Natural killer cell (primary cell): ENCODE measurements around the gene DCD. TPM values are rescaled to one million over a fixed set of nuclear protein-coding genes. Genes with fewer than 3 reads are reported as not detected.

Experiments
- ATAC-seq, 3 donors: fragments of 150-1000 bp in 2 of 3; fragments of 200-7000 bp in 1 of 3; cut with Tn5 transposase; 1 replicate in 1 of 3; 2 replicates in 2 of 3; pipeline ENCODE4 v1.10.0; 2021; ENCODE audit warnings: mild to moderate bottlenecking in 2 of 3, moderate library complexity in 2 of 3
- DNase-seq, 2 donors: peaks; one replicate each; pipeline versions ENCODE4 v3.0.0 to v3.0.0-alpha.2; 2013 to 2021; ENCODE audit warnings: mixed read lengths in 1 of 2
- H3K27ac ChIP-seq: one replicate; pipeline ENCODE4 v1.5.1; 2013; ENCODE audit warnings: mild to moderate bottlenecking, low read length
- H3K27me3 ChIP-seq: one replicate; pipeline ENCODE4 v1.6.1; 2013; ENCODE audit warnings: low read length; ENCODE audit not compliant: control insufficient read depth, insufficient read depth
- H3K36me3 ChIP-seq: one replicate; pipeline ENCODE4 v1.6.1; 2013; ENCODE audit warnings: low read length; ENCODE audit not compliant: control insufficient read depth, insufficient read depth
- H3K4me1 ChIP-seq: one replicate; pipeline ENCODE4 v1.6.1; 2013; ENCODE audit warnings: low read length; ENCODE audit not compliant: control insufficient read depth, insufficient read depth
- H3K4me3 ChIP-seq: one replicate; pipeline ENCODE4 v1.5.1; 2013; ENCODE audit warnings: low read length
- H3K9me3 ChIP-seq: one replicate; pipeline ENCODE4 v1.6.1; 2013; ENCODE audit warnings: low read length; ENCODE audit not compliant: control insufficient read depth, insufficient read depth
- H3K27ac Mint-ChIP-seq, 2 donors: one replicate each; pipeline ENCODE4 v1.8.0; 2022; ENCODE audit warnings: mild to moderate bottlenecking in 2 of 2, mixed read lengths in 2 of 2, moderate library complexity in 1 of 2
- H3K27me3 Mint-ChIP-seq, 2 donors: one replicate each; pipeline ENCODE4 v1.8.0; 2022; ENCODE audit warnings: low read depth in 2 of 2, mixed read lengths in 2 of 2
- H3K36me3 Mint-ChIP-seq: one replicate; pipeline ENCODE4 v1.8.0; 2022; ENCODE audit warnings: mixed read lengths
- H3K4me1 Mint-ChIP-seq, 2 donors: one replicate each; pipeline ENCODE4 v1.8.0; 2022; ENCODE audit warnings: mixed read lengths in 2 of 2
- H3K4me3 Mint-ChIP-seq: one replicate; pipeline ENCODE4 v1.8.0; 2022; ENCODE audit warnings: mild to moderate bottlenecking, moderate library complexity, mixed read lengths
- H3K9me3 Mint-ChIP-seq, 2 donors: one replicate each; pipeline ENCODE4 v1.8.0; 2022; ENCODE audit warnings: mixed read lengths in 2 of 2
- CTCF ChIP-seq: fragments of 200-600 bp; IDR thresholded peaks from one replicate; pipeline ENCODE4 v1.8.0; 2022; ENCODE audit warnings: antibody characterized with exemption
- WGBS: methylation state at CpG from one replicate; pipeline ENCODE4 v1.1.7; 2013; ENCODE audit warnings: missing lambda C conversion rate; ENCODE audit not compliant: insufficient coverage; 5-methylcytosine and 5-hydroxymethylcytosine counted together
- intact Hi-C: fragments of 100-400 bp; cut with micrococcal nuclease; formaldehyde crosslinking; loops from one replicate; pipeline ENCODE4 v1.14.2; 2022
- total RNA-seq, 4 donors: library from RNA; stranded (reverse); fragments of 120-200 nt in 1 of 4; gene quantifications; one replicate each; pipeline versions ENCODE4 v1.2.3 to v1.2.4, GENCODE V29; 2013 to 2022

DCD gene
- total RNA-seq, 3 donors from 2014 or later (not counting 1 experiment from before 2014, with no cell fraction given), result not detected

- peaks cover 10 to 17% of the 10 kb centered on the region in 2 donors for H3K27me3 Mint-ChIP-seq
- H3K9me3 Mint-ChIP-seq, result no peaks in the 10 kb centered on the region
- H3K36me3 Mint-ChIP-seq, result no peaks in the 10 kb centered on the region
- intact Hi-C loops, result no loop called here
- H3K27ac Mint-ChIP-seq, result no peak overlapping the region
- H3K27ac ChIP-seq, result no peak overlapping the region
- WGBS, result 65% methylated on average over 2 of the region's 4 CpGs
- TF ChIP-seq CTCF, result no peak
- H3K36me3 ChIP-seq, result no peaks in the 10 kb centered on the region
- no peaks in the 10 kb centered on the region for H3K4me1 Mint-ChIP-seq
- ATAC-seq (no peak), DNase-seq (no peak)
- no peaks in the 10 kb centered on the region for H3K4me1 ChIP-seq
- no peak overlapping the region for H3K4me3 Mint-ChIP-seq
- no peaks in the 10 kb centered on the region for H3K9me3 ChIP-seq
- no peak overlapping the region for H3K4me3 ChIP-seq
- H3K27me3 ChIP-seq, result no peaks in the 10 kb centered on the region
These were observed 41.6 kb downstream of the DCD start for GRCh38 chr12:54606556-54606955.

- Mint-ChIP-seq H3K27ac (no peak overlapping the region), H3K27me3 (peaks cover 10 to 17% of the 10 kb centered on the region in 2 donors), H3K9me3 (no peaks in the 10 kb centered on the region), H3K36me3 (no peaks in the 10 kb centered on the region), H3K4me3 (no peak overlapping the region), H3K4me1 (no peaks in the 10 kb centered on the region)
- intact Hi-C loops, result no loop called here
- Histone ChIP-seq H3K4me3 (no peak overlapping the region), H3K36me3 (no peaks in the 10 kb centered on the region), H3K4me1 (no peaks in the 10 kb centered on the region), H3K27ac (no peak overlapping the region), H3K9me3 (no peaks in the 10 kb centered on the region), H3K27me3 (no peaks in the 10 kb centered on the region)
- TF ChIP-seq CTCF, result no peak
- WGBS, result 90% methylated on average over 4 of the region's 6 CpGs
- ATAC-seq (no peak), DNase-seq (no peak)
These were observed 42.8 kb downstream of the DCD start for GRCh38 chr12:54605138-54605970.

GRCh38 chr12:54604436-54604835 lies 43.7 kb downstream of the DCD start:
- Histone ChIP-seq H3K9me3 (no peaks in the 10 kb centered on the region), H3K4me3 (no peak overlapping the region), H3K4me1 (no peaks in the 10 kb centered on the region), H3K27ac (no peak overlapping the region), H3K27me3 (no peaks in the 10 kb centered on the region), H3K36me3 (no peaks in the 10 kb centered on the region)
- H3K9me3 Mint-ChIP-seq, result no peaks in the 10 kb centered on the region
- no peak overlapping the region for H3K4me3 Mint-ChIP-seq
- H3K4me1 Mint-ChIP-seq, result no peaks in the 10 kb centered on the region
- intact Hi-C loops, result no loop called here
- ATAC-seq (no peak), DNase-seq (no peak)
- TF ChIP-seq CTCF, result no peak
- 82% methylated on average over 1 of the region's 4 CpGs for WGBS
- peaks cover 11 to 13% of the 10 kb centered on the region in 2 donors for H3K27me3 Mint-ChIP-seq
- no peak overlapping the region for H3K27ac Mint-ChIP-seq
- H3K36me3 Mint-ChIP-seq, result no peaks in the 10 kb centered on the region

GRCh38 chr12:54603872-54604271 lies 44.3 kb downstream of the DCD start:
- no peak for ATAC-seq
- H3K27me3 Mint-ChIP-seq, result peaks cover 9 to 18% of the 10 kb centered on the region in 2 donors
- WGBS, result 100% methylated on average over 5 of the region's 5 CpGs

More at GRCh38 chr12:54603872-54604271, 44.3 kb downstream of the DCD start:
- no peak overlapping the region for H3K27ac Mint-ChIP-seq
- H3K36me3 Mint-ChIP-seq, result no peaks in the 10 kb centered on the region
- Histone ChIP-seq H3K27ac (no peak overlapping the region), H3K9me3 (no peaks in the 10 kb centered on the region), H3K36me3 (no peaks in the 10 kb centered on the region), H3K4me1 (no peaks in the 10 kb centered on the region), H3K4me3 (no peak overlapping the region), H3K27me3 (no peaks in the 10 kb centered on the region)
- H3K4me1 Mint-ChIP-seq, result no peaks in the 10 kb centered on the region
- intact Hi-C loops, result no loop called here
- no peaks in the 10 kb centered on the region for H3K9me3 Mint-ChIP-seq
- no peak overlapping the region for H3K4me3 Mint-ChIP-seq
- no peak for TF ChIP-seq CTCF
- no peak for DNase-seq
